Liver (tissue), 9 donors: ENCODE data around the gene HIPK2. TPM values are rescaled to one million over a fixed set of nuclear protein-coding genes. Genes with fewer than 3 reads are reported as not detected.

Experiments used
- DNase-seq: peaks from one replicate; pipeline ENCODE4 v3.0.0-alpha.2; 2017; ENCODE audit warnings: low spot score
- H3K27ac ChIP-seq, 2 donors: one replicate each; pipeline ENCODE4 v1.7.0; 2013; ENCODE audit warnings: inconsistent platforms in 2 of 2, low read length in 2 of 2, control low read depth in 1 of 2, low read depth in 1 of 2, mild to moderate bottlenecking in 1 of 2
- H3K27me3 ChIP-seq, 4 donors: one replicate each; pipeline versions ENCODE4 v1.6.1 to v1.7.0; 2013; ENCODE audit warnings: low read length in 3 of 4, inconsistent platforms in 1 of 4, mild to moderate bottlenecking in 1 of 4, moderate library complexity in 1 of 4; ENCODE audit not compliant: control insufficient read depth in 4 of 4, insufficient read depth in 4 of 4
- H3K36me3 ChIP-seq, 4 donors: one replicate each; pipeline versions ENCODE4 v1.6.1 to v1.7.0; 2013; ENCODE audit warnings: low read length in 3 of 4, mild to moderate bottlenecking in 3 of 4, low read depth in 1 of 4, moderate library complexity in 1 of 4; ENCODE audit not compliant: control insufficient read depth in 4 of 4, insufficient read depth in 3 of 4
- H3K4me1 ChIP-seq, 4 donors: one replicate each; pipeline versions ENCODE4 v1.6.1 to v1.7.0; 2013; ENCODE audit warnings: low read length in 3 of 4, mild to moderate bottlenecking in 3 of 4, moderate library complexity in 1 of 4; ENCODE audit not compliant: control insufficient read depth in 4 of 4, insufficient read depth in 4 of 4
- H3K4me3 ChIP-seq, 3 donors: one replicate each; pipeline versions ENCODE4 v1.6.1 to v1.7.0; 2013; ENCODE audit warnings: low read length in 3 of 3, control low read depth in 1 of 3, low read depth in 1 of 3, mild to moderate bottlenecking in 1 of 3
- H3K9ac ChIP-seq, 2 donors: one replicate each; pipeline ENCODE4 v1.7.0; 2013; ENCODE audit warnings: low read length in 2 of 2, mild to moderate bottlenecking in 2 of 2, moderate library complexity in 2 of 2, control low read depth in 1 of 2, low read depth in 1 of 2
- H3K9me3 ChIP-seq, 4 donors: one replicate each; pipeline versions ENCODE4 v1.6.1 to v1.7.0; 2013; ENCODE audit warnings: low read length in 3 of 4; ENCODE audit not compliant: control insufficient read depth in 4 of 4
- EGR1 ChIP-seq, 2 donors: IDR thresholded peaks; 2 replicates each; pipeline ENCODE4 v1.6.1; 2016 to 2018; ENCODE audit warnings: antibody characterized with exemption in 2 of 2, low read depth in 2 of 2
- FOXA1 ChIP-seq: IDR thresholded peaks from 2 replicates; pipeline ENCODE4 v1.6.1; 2016; ENCODE audit warnings: antibody characterized with exemption
- FOXA2 ChIP-seq: IDR thresholded peaks from 2 replicates; pipeline ENCODE4 v1.6.1; 2016; ENCODE audit warnings: antibody characterized with exemption
- GABPA ChIP-seq, 2 donors: IDR thresholded peaks in 1 of 2; conservative IDR thresholded peaks in 1 of 2; 2 replicates each; pipeline ENCODE4 v1.6.1; 2016; ENCODE audit warnings: antibody characterized with exemption in 2 of 2, mild to moderate bottlenecking in 1 of 2, moderate library complexity in 1 of 2
- HNF4A ChIP-seq, 2 donors: conservative IDR thresholded peaks; 2 replicates each; pipeline ENCODE4 v1.6.1; 2016; ENCODE audit warnings: antibody characterized with exemption in 2 of 2, mild to moderate bottlenecking in 2 of 2
- HNF4G ChIP-seq: IDR thresholded peaks from 2 replicates; pipeline ENCODE4 v1.6.1; 2016; ENCODE audit warnings: antibody characterized with exemption
- JUND ChIP-seq, 2 donors: IDR thresholded peaks; 2 replicates each; pipeline ENCODE4 v1.6.1; 2016; ENCODE audit warnings: antibody characterized with exemption in 2 of 2
- NR2F2 ChIP-seq: IDR thresholded peaks from 2 replicates; pipeline ENCODE4 v1.6.1; 2016; ENCODE audit warnings: antibody characterized with exemption
- RAD21 ChIP-seq, 2 donors: IDR thresholded peaks; 2 replicates each; pipeline ENCODE4 v1.6.1; 2016; ENCODE audit warnings: antibody characterized with exemption in 2 of 2, mild to moderate bottlenecking in 2 of 2
- RXRA ChIP-seq, 2 donors: IDR thresholded peaks; 2 replicates each; pipeline ENCODE4 v1.6.1; 2017 to 2018; ENCODE audit warnings: antibody characterized with exemption in 2 of 2, mild to moderate bottlenecking in 1 of 2
- SP1 ChIP-seq: IDR thresholded peaks from 2 replicates; pipeline ENCODE4 v1.6.1; 2018; ENCODE audit warnings: antibody characterized with exemption, mild to moderate bottlenecking
- TAF1 ChIP-seq: conservative IDR thresholded peaks from 2 replicates; pipeline ENCODE4 v1.6.1; 2016; ENCODE audit warnings: antibody characterized with exemption, mild to moderate bottlenecking
- YY1 ChIP-seq: IDR thresholded peaks from 2 replicates; pipeline ENCODE4 v1.6.1; 2016; ENCODE audit warnings: antibody characterized with exemption, mild to moderate bottlenecking
- WGBS: extraction: QIAGEN DNeasy Blood & Tissue Kit; methylation state at CpG from one replicate; pipeline ENCODE4 v1.1.7; 2013; 5-methylcytosine and 5-hydroxymethylcytosine counted together
- polyA plus RNA-seq, 2 donors: library from polyadenylated mRNA; stranded (reverse) in 1 of 2; unstranded in 1 of 2; fragments of 200-250 nt in 1 of 2; fragments of >200 nt in 1 of 2; fragmentation: Nextera tagmentation in 1 of 2; extraction: Ambion mirVana in 1 of 2; gene quantifications; one replicate each; pipeline versions ENCODE4 v1.2.1 to v1.2.3, GENCODE V29; 2013 to 2015
- total RNA-seq, 2 donors: library from RNA; depleted of rRNA; stranded (reverse); fragments of >200 nt; gene quantifications; one replicate each; pipeline ENCODE4 v1.2.3, GENCODE V29; 2014
- TF ChIP-seq, protein P1 (sequence below): IDR thresholded peaks from 2 replicates; pipeline ENCODE4 v1.6.1; 2016; ENCODE audit warnings: antibody characterized with exemption
- TF ChIP-seq, protein P2 (sequence below): IDR thresholded peaks from 2 replicates; pipeline ENCODE4 v1.6.1; 2016; ENCODE audit warnings: antibody characterized with exemption
- TF ChIP-seq, protein P3 (sequence below): IDR thresholded peaks from 2 replicates; pipeline ENCODE4 v1.6.1; 2016; ENCODE audit warnings: antibody characterized with exemption, mild to moderate bottlenecking
- TF ChIP-seq, protein P4 (sequence below): IDR thresholded peaks from 2 replicates; pipeline ENCODE4 v1.6.1; 2016; ENCODE audit warnings: antibody characterized with exemption
- TF ChIP-seq, protein P5 (sequence below): fragments of 150-350 bp; IDR thresholded peaks from 2 replicates; pipeline ENCODE4 v1.5.1; 2017; ENCODE audit warnings: improper control_type of control experiment, low read depth, low read length; ENCODE audit not compliant: missing input control
- donor health status: healthy.
- donor health status: healthy.
- donor health status: healthy.
- donor health status: healthy.
- donor health status: healthy.

HIPK2 gene
- total and polyA plus RNA-seq, 4 donors, result 13.1 to 48.8 (median 16.6) TPM

DNA sequence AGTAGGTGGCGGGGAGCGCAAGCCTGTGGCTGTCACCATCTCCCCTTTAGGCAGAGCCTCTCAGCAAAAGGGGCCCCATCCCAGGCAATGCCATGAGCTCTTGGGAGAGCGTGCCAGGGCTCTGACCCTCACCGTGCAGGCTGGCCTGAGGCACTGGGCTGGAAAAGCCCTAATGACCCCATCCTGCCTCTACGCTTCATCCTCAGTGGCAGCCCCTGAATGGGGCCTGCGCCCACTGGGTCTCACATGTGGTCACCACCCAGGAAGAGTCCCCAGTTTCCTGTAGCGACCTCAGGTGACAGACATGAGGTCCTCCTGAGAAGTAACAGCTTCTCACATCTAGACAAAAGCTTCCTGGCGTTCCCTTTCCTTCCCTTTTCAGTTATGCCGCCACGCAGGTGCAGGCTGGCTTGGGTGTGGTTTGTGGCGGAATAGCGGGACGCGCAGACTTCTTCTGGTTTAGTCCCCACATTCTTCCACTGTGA lies 195.1 kb downstream of the HIPK2 start:
- WGBS, result 87% methylated on average over 14 of the region's 14 CpGs
- Histone ChIP-seq H3K27ac (no peak overlapping the region), H3K9ac (no peak overlapping the region), H3K36me3 (peaks cover 29 to 80% (median 49%) of the 10 kb centered on the region in 4 donors), H3K4me3 (no peak overlapping the region), H3K9me3 (no peaks in the 10 kb centered on the region), H3K27me3 (no peaks in the 10 kb centered on the region), H3K4me1 (no peaks in the 10 kb centered on the region)
- TF ChIP-seq, protein P1, sequence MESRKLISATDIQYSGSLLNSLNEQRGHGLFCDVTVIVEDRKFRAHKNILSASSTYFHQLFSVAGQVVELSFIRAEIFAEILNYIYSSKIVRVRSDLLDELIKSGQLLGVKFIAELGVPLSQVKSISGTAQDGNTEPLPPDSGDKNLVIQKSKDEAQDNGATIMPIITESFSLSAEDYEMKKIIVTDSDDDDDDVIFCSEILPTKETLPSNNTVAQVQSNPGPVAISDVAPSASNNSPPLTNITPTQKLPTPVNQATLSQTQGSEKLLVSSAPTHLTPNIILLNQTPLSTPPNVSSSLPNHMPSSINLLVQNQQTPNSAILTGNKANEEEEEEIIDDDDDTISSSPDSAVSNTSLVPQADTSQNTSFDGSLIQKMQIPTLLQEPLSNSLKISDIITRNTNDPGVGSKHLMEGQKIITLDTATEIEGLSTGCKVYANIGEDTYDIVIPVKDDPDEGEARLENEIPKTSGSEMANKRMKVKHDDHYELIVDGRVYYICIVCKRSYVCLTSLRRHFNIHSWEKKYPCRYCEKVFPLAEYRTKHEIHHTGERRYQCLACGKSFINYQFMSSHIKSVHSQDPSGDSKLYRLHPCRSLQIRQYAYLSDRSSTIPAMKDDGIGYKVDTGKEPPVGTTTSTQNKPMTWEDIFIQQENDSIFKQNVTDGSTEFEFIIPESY, result no peak
- TF ChIP-seq RXRA (IDR thresholded peaks at IDR 0.05) (no peak), FOXA1 (no peak), HNF4G (no peak), GABPA (IDR thresholded peaks at IDR 0.05 in 1 of 2, conservative IDR thresholded peaks at IDR 0.05 in 1 of 2) (no peak), HNF4A (conservative IDR thresholded peaks at IDR 0.05) (no peak)
- TF ChIP-seq, protein P2, sequence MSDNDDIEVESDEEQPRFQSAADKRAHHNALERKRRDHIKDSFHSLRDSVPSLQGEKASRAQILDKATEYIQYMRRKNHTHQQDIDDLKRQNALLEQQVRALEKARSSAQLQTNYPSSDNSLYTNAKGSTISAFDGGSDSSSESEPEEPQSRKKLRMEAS, result no peak
- DNase-seq, result no peak

DNA sequence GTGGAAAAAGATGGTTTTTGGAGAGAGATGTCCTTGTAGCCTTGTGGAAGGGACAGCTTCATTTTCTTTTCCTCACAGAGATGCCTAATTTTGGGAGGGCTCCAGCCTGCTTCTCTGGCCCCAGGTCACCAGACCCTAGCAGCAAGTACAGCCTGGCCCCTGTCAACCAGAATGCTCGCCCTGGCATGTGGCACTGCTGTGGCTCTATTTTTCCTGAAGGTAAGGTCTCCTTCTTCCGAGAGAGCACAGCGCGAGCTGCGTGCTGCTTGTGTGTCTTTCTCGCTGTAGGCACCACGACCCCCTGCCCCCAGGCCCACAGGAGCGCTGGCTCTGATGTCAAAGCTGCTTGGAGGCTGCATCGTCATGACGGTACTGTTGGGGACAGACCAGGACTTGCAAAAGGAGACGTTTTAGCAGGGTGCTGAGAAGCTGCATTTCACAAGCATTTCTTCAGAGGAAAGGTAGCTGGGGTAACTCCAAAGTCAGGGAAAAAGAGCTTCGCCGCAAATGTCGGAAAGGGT lies 195.6 kb downstream of the HIPK2 start:
- DNase-seq, result no peak
- H3K4me3 ChIP-seq, result no peak overlapping the region
- peaks cover 29 to 84% (median 53%) of the 10 kb centered on the region in 4 donors for H3K36me3 ChIP-seq
- H3K27ac ChIP-seq, result no peak overlapping the region
- H3K4me1 ChIP-seq, result no peaks in the 10 kb centered on the region
- H3K9ac ChIP-seq, result no peak overlapping the region
- H3K9me3 ChIP-seq, result no peaks in the 10 kb centered on the region
- WGBS, result 93% methylated on average over 14 of the region's 14 CpGs
- TF ChIP-seq, protein P3, sequence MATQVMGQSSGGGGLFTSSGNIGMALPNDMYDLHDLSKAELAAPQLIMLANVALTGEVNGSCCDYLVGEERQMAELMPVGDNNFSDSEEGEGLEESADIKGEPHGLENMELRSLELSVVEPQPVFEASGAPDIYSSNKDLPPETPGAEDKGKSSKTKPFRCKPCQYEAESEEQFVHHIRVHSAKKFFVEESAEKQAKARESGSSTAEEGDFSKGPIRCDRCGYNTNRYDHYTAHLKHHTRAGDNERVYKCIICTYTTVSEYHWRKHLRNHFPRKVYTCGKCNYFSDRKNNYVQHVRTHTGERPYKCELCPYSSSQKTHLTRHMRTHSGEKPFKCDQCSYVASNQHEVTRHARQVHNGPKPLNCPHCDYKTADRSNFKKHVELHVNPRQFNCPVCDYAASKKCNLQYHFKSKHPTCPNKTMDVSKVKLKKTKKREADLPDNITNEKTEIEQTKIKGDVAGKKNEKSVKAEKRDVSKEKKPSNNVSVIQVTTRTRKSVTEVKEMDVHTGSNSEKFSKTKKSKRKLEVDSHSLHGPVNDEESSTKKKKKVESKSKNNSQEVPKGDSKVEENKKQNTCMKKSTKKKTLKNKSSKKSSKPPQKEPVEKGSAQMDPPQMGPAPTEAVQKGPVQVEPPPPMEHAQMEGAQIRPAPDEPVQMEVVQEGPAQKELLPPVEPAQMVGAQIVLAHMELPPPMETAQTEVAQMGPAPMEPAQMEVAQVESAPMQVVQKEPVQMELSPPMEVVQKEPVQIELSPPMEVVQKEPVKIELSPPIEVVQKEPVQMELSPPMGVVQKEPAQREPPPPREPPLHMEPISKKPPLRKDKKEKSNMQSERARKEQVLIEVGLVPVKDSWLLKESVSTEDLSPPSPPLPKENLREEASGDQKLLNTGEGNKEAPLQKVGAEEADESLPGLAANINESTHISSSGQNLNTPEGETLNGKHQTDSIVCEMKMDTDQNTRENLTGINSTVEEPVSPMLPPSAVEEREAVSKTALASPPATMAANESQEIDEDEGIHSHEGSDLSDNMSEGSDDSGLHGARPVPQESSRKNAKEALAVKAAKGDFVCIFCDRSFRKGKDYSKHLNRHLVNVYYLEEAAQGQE, result no peak
- TF ChIP-seq RAD21 (IDR thresholded peaks at IDR 0.05) (no peak), SP1 (no peak), TAF1 (no peak), FOXA2 (no peak), JUND (IDR thresholded peaks at IDR 0.05) (no peak), HNF4A (conservative IDR thresholded peaks at IDR 0.05) (no peak), YY1 (no peak), HNF4G (no peak), RXRA (IDR thresholded peaks at IDR 0.05) (no peak), GABPA (IDR thresholded peaks at IDR 0.05 in 1 of 2, conservative IDR thresholded peaks at IDR 0.05 in 1 of 2) (no peak), FOXA1 (no peak), NR2F2 (no peak), EGR1 (IDR thresholded peaks at IDR 0.05; ENCODE audit: low read depth in 2 of 2) (no peak)
- TF ChIP-seq, protein P4, sequence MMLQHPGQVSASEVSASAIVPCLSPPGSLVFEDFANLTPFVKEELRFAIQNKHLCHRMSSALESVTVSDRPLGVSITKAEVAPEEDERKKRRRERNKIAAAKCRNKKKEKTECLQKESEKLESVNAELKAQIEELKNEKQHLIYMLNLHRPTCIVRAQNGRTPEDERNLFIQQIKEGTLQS, result no peak
- TF ChIP-seq, protein P1, result no peak
- TF ChIP-seq, protein P2, result no peak
- TF ChIP-seq, protein P5, sequence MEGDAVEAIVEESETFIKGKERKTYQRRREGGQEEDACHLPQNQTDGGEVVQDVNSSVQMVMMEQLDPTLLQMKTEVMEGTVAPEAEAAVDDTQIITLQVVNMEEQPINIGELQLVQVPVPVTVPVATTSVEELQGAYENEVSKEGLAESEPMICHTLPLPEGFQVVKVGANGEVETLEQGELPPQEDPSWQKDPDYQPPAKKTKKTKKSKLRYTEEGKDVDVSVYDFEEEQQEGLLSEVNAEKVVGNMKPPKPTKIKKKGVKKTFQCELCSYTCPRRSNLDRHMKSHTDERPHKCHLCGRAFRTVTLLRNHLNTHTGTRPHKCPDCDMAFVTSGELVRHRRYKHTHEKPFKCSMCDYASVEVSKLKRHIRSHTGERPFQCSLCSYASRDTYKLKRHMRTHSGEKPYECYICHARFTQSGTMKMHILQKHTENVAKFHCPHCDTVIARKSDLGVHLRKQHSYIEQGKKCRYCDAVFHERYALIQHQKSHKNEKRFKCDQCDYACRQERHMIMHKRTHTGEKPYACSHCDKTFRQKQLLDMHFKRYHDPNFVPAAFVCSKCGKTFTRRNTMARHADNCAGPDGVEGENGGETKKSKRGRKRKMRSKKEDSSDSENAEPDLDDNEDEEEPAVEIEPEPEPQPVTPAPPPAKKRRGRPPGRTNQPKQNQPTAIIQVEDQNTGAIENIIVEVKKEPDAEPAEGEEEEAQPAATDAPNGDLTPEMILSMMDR, result no peak
- H3K27me3 ChIP-seq, result no peaks in the 10 kb centered on the region
